Measurements from ENCODE around the gene GOLIM4. TPM values are rescaled to one million over a fixed set of nuclear protein-coding genes. Genes with fewer than 3 reads are reported as not detected.
"Not testable (repeated sequence)": the region's sequence is repeated elsewhere in the genome, so short reads cannot be mapped to it uniquely, and the experiment has no call there.

The GOLIM4 gene
- total RNA-seq, 2 experiments from 2014 or later, result 0.28 to 0.36 TPM

- Histone ChIP-seq H3K27me3 (ENCODE audit: control insufficient read depth in 1 of 2, insufficient read depth in 2 of 2, low read length in 2 of 2) (no peaks in the 10 kb centered on the region), H3K27ac (ENCODE audit: low read depth in 1 of 2, low read length in 2 of 2) (no peak overlapping the region), H3K36me3 (ENCODE audit: insufficient read depth, low read length) (no peaks in the 10 kb centered on the region), H3K4me3 (ENCODE audit: low read length) (no peak overlapping the region), H3K4me1 (ENCODE audit: insufficient read depth, low read length) (no peaks in the 10 kb centered on the region), H3K9me3 (ENCODE audit: control insufficient read depth in 1 of 2, insufficient read depth in 1 of 2, low read length in 2 of 2) (no peaks in the 10 kb centered on the region)
- CTCF ChIA-PET, result no interaction called here
- H3K36me3 Mint-ChIP-seq (ENCODE audit: low read depth), result no peaks in the 10 kb centered on the region
- no peaks in the 10 kb centered on the region for H3K9me3 Mint-ChIP-seq
- TF ChIP-seq CTCF (IDR thresholded peaks at IDR 0.05), result no peak
- H3K27ac Mint-ChIP-seq, result no peak overlapping the region
- intact Hi-C loops (cut with DNase I, micrococcal nuclease), result no loop called here
- ATAC-seq (ENCODE audit: poor library complexity) (no peak), DNase-seq (no peak)
- H3K27me3 Mint-ChIP-seq, result no peaks in the 10 kb centered on the region
- POLR2A ChIA-PET, result no interaction called here
- H3K4me3 Mint-ChIP-seq, result no peak overlapping the region
- H3K4me1 Mint-ChIP-seq (ENCODE audit: low read depth), result no peaks in the 10 kb centered on the region
These were observed 34.3 kb downstream of the GOLIM4 start for GRCh38 chr3:168061332-168061996.

GRCh38 chr3:168060317-168060716, 35.4 kb downstream of the GOLIM4 start:
- Mint-ChIP-seq H3K9me3 (no peaks in the 10 kb centered on the region), H3K4me1 (ENCODE audit: low read depth) (no peaks in the 10 kb centered on the region), H3K4me3 (no peak overlapping the region), H3K36me3 (ENCODE audit: low read depth) (no peaks in the 10 kb centered on the region), H3K27me3 (no peaks in the 10 kb centered on the region), H3K27ac (no peak overlapping the region)
- H3K27me3 ChIP-seq (ENCODE audit: control insufficient read depth in 1 of 2, insufficient read depth in 2 of 2, low read length in 2 of 2), result no peaks in the 10 kb centered on the region
- POLR2A ChIA-PET, result no interaction called here
- no peak overlapping the region for H3K27ac ChIP-seq (ENCODE audit: low read depth in 1 of 2, low read length in 2 of 2)
- no peak overlapping the region for H3K4me3 ChIP-seq (ENCODE audit: low read length)
- CTCF ChIA-PET, result no interaction called here
- DNase-seq (no peak), ATAC-seq (ENCODE audit: poor library complexity) (no peak)
- no peaks in the 10 kb centered on the region for H3K36me3 ChIP-seq (ENCODE audit: insufficient read depth, low read length)
- intact Hi-C loops (cut with DNase I, micrococcal nuclease), result no loop called here
- no peaks in the 10 kb centered on the region for H3K4me1 ChIP-seq (ENCODE audit: insufficient read depth, low read length)
- peaks cover 0 to 4% of the 10 kb centered on the region in 2 experiments for H3K9me3 ChIP-seq (ENCODE audit: control insufficient read depth in 1 of 2, insufficient read depth in 1 of 2, low read length in 2 of 2)
- no peak for TF ChIP-seq CTCF (IDR thresholded peaks at IDR 0.05)

GRCh38 chr3:168058481-168058880, 37.2 kb downstream of the GOLIM4 start:
- H3K9me3 ChIP-seq (ENCODE audit: control insufficient read depth in 1 of 2, insufficient read depth in 1 of 2, low read length in 2 of 2), result peaks cover 0 to 6% of the 10 kb centered on the region in 2 experiments
- no peaks in the 10 kb centered on the region for H3K4me1 ChIP-seq (ENCODE audit: insufficient read depth, low read length)
- CTCF ChIA-PET, result no interaction called here
- H3K27ac Mint-ChIP-seq, result no peak overlapping the region
- no peaks in the 10 kb centered on the region for H3K36me3 Mint-ChIP-seq (ENCODE audit: low read depth)
- H3K27me3 ChIP-seq (ENCODE audit: control insufficient read depth in 1 of 2, insufficient read depth in 2 of 2, low read length in 2 of 2), result no peaks in the 10 kb centered on the region
- no peak for DNase-seq
- POLR2A ChIA-PET, result no interaction called here
- no peak overlapping the region for H3K27ac ChIP-seq (ENCODE audit: low read depth in 1 of 2, low read length in 2 of 2)
- no peak overlapping the region for H3K4me3 ChIP-seq (ENCODE audit: low read length)
- intact Hi-C loops (cut with DNase I, micrococcal nuclease), result no loop called here
- no peaks in the 10 kb centered on the region for H3K36me3 ChIP-seq (ENCODE audit: insufficient read depth, low read length)
- ATAC-seq (ENCODE audit: poor library complexity), result no peak
- no peak for TF ChIP-seq CTCF (IDR thresholded peaks at IDR 0.05)
- no peaks in the 10 kb centered on the region for H3K9me3 Mint-ChIP-seq
- H3K27me3 Mint-ChIP-seq, result no peaks in the 10 kb centered on the region
- H3K4me1 Mint-ChIP-seq (ENCODE audit: low read depth), result no peaks in the 10 kb centered on the region
- H3K4me3 Mint-ChIP-seq, result no peak overlapping the region

- intact Hi-C loops (cut with DNase I, micrococcal nuclease); H3K27me3 ChIP-seq (ENCODE audit: control insufficient read depth in 1 of 2, insufficient read depth in 2 of 2, low read length in 2 of 2); H3K27me3 Mint-ChIP-seq; POLR2A ChIA-PET; H3K4me3 Mint-ChIP-seq; H3K9me3 Mint-ChIP-seq; DNase-seq; ATAC-seq (ENCODE audit: poor library complexity); H3K36me3 ChIP-seq (ENCODE audit: insufficient read depth, low read length); H3K9me3 ChIP-seq (ENCODE audit: control insufficient read depth in 1 of 2, insufficient read depth in 1 of 2, low read length in 2 of 2); H3K36me3 Mint-ChIP-seq (ENCODE audit: low read depth); H3K27ac ChIP-seq (ENCODE audit: low read depth in 1 of 2, low read length in 2 of 2); H3K27ac Mint-ChIP-seq; H3K4me1 Mint-ChIP-seq (ENCODE audit: low read depth); H3K4me1 ChIP-seq (ENCODE audit: insufficient read depth, low read length); H3K4me3 ChIP-seq (ENCODE audit: low read length); CTCF ChIA-PET: not testable (repeated sequence)
These were observed 39.1 kb downstream of the GOLIM4 start for GRCh38 chr3:168056398-168057230.

Data from CD4-positive, alpha-beta T cell (primary cell).